H1 (cell line): ENCODE measurements around the gene PASD1. TPM values are rescaled to one million over a fixed set of nuclear protein-coding genes. Genes with fewer than 3 reads are reported as not detected.

Experiments used
- CTCF ChIA-PET: fragments of 300-600 bp; sonication (Branson Sonifier 250); formaldehyde crosslinking; loops from one replicate; lab custom pipeline; 2021; ENCODE audit not compliant: partially characterized antibody; lab: Charles Lee
- POLR2A ChIA-PET: fragments of 300-600 bp; sonication (Branson Sonifier 250); formaldehyde crosslinking; loops from one replicate; lab custom pipeline; 2021; ENCODE audit warnings: inconsistent platforms; ENCODE audit not compliant: partially characterized antibody; lab: Charles Lee
- DNase-seq, 2 experiments: peaks; one replicate each; pipeline versions ENCODE4 v3.0.0 to v3.0.0-alpha.2; 2010 to 2022; ENCODE audit warnings: low spot score in 2 of 2, low read depth in 1 of 2, mixed read lengths in 1 of 2
- FAIRE-seq: peaks from 2 replicates; lab custom pipeline; 2011; peaks lifted over from hg19 to GRCh38; lab: Jason Lieb, UNC
- H2AFZ ChIP-seq: 2 replicates; pipeline ENCODE4 v1.8.1; 2012; ENCODE audit warnings: low read length, inconsistent platforms
- H2AK5ac ChIP-seq: 2 replicates; pipeline ENCODE4 v1.6.1; 2013; ENCODE audit warnings: low read depth, low read length
- H2BK120ac ChIP-seq: replicated peaks from 2 replicates; pipeline ENCODE3; 2013; ENCODE audit warnings: low read depth, low read length, inconsistent platforms
- H2BK12ac ChIP-seq: 2 replicates; pipeline ENCODE4 v1.6.1; 2013; ENCODE audit warnings: low read depth, low read length
- H2BK15ac ChIP-seq: 2 replicates; pipeline ENCODE4 v1.6.1; 2013; ENCODE audit warnings: low read length
- H2BK20ac ChIP-seq: 2 replicates; pipeline ENCODE4 v1.6.1; 2013; ENCODE audit warnings: low read length
- H2BK5ac ChIP-seq: 2 replicates; pipeline ENCODE4 v1.6.1; 2013; ENCODE audit warnings: low read depth, low read length
- H3K14ac ChIP-seq: 2 replicates; pipeline ENCODE4 v1.6.1; 2013; ENCODE audit warnings: inconsistent platforms; ENCODE audit not compliant: insufficient read length
- H3K18ac ChIP-seq: 2 replicates; pipeline ENCODE4 v1.6.1; 2013; ENCODE audit warnings: low read length; ENCODE audit errors: extremely low read depth
- H3K23ac ChIP-seq: 2 replicates; pipeline ENCODE4 v1.6.1; 2013; ENCODE audit warnings: inconsistent platforms; ENCODE audit not compliant: insufficient read length
- H3K23me2 ChIP-seq: 2 replicates; pipeline ENCODE4 v1.6.1; 2013; ENCODE audit warnings: low read depth, low read length
- H3K27ac ChIP-seq: 2 replicates; pipeline ENCODE4 v1.6.1; 2011; ENCODE audit warnings: low read depth, low read length, inconsistent platforms
- H3K27me3 ChIP-seq, 4 experiments: replicated peaks in 1 of 4; 1 replicate in 1 of 4; 2 replicates in 3 of 4; pipeline versions ENCODE4 v1.6.1 to v1.8.1; 2011 to 2013; ENCODE audit warnings: low read length in 3 of 4, mild to moderate bottlenecking in 3 of 4, inconsistent platforms in 2 of 4, mixed read lengths in 2 of 4, moderate library complexity in 1 of 4; ENCODE audit not compliant: control insufficient read depth in 3 of 4, insufficient read depth in 3 of 4; ENCODE audit errors: extremely low read depth in 1 of 4
- H3K36me3 ChIP-seq, 4 experiments: 2 replicates each; pipeline versions ENCODE4 v1.6.1 to v1.8.1; 2011 to 2013; ENCODE audit warnings: mild to moderate bottlenecking in 4 of 4, low read length in 3 of 4, moderate library complexity in 2 of 4, control low read depth in 1 of 4, inconsistent platforms in 1 of 4; ENCODE audit not compliant: insufficient read depth in 4 of 4, control insufficient read depth in 2 of 4
- H3K4ac ChIP-seq: replicated peaks from 2 replicates; pipeline ENCODE3; 2013; ENCODE audit warnings: low read length, low read depth, mixed read lengths, inconsistent platforms; ENCODE audit not compliant: insufficient read length
- H3K4me1 ChIP-seq, 4 experiments: replicated peaks in 1 of 4; 1 replicate in 1 of 4; 2 replicates in 3 of 4; pipeline versions ENCODE4 v1.6.1 to v1.8.1; 2011 to 2013; ENCODE audit warnings: low read length in 3 of 4, inconsistent platforms in 2 of 4, mixed read lengths in 1 of 4; ENCODE audit not compliant: insufficient read depth in 4 of 4, control insufficient read depth in 3 of 4
- H3K4me2 ChIP-seq, 2 experiments: 2 replicates each; pipeline versions ENCODE4 v1.6.1 to v1.8.1; 2011 to 2013; ENCODE audit warnings: low read depth in 2 of 2, low read length in 2 of 2, control low read depth in 1 of 2, inconsistent platforms in 1 of 2, mild to moderate bottlenecking in 1 of 2; ENCODE audit not compliant: insufficient read depth in 1 of 2
- H3K4me3 ChIP-seq, 4 experiments: fragments of 200-600, 300-600 bp in 1 of 4; sonication (generic), shearing (Covaris generic), sonication (Bioruptor Twin) in 1 of 4; 2 replicates each; pipeline versions ENCODE4 v1.5.1 to v1.8.1; 2011 to 2016; ENCODE audit warnings: low read length in 4 of 4, low read depth in 3 of 4, control low read depth in 2 of 4, inconsistent platforms in 2 of 4, mild to moderate bottlenecking in 2 of 4, mixed read lengths in 1 of 4, moderate library complexity in 1 of 4; ENCODE audit not compliant: insufficient read depth in 2 of 4; ENCODE audit errors: extremely low read depth in 1 of 4
- H3K56ac ChIP-seq: replicated peaks from 2 replicates; pipeline ENCODE3; 2013; ENCODE audit warnings: low read depth, mild to moderate bottlenecking, mixed read lengths, low read length, inconsistent platforms; ENCODE audit not compliant: insufficient read length
- H3K79me1 ChIP-seq: 2 replicates; pipeline ENCODE4 v1.6.1; 2013; ENCODE audit warnings: low read depth, low read length, control low read depth
- H3K79me2 ChIP-seq, 2 experiments: 2 replicates each; pipeline versions ENCODE4 v1.6.1 to v1.8.1; 2012 to 2013; ENCODE audit warnings: low read length in 2 of 2, mild to moderate bottlenecking in 2 of 2, inconsistent platforms in 1 of 2; ENCODE audit not compliant: insufficient read depth in 2 of 2, control insufficient read depth in 1 of 2
- H3K9ac ChIP-seq, 4 experiments: replicated peaks in 1 of 4; 1 replicate in 1 of 4; 2 replicates in 3 of 4; pipeline versions ENCODE4 v1.6.1 to v1.8.1; 2011 to 2013; ENCODE audit warnings: low read depth in 3 of 4, low read length in 3 of 4, control low read depth in 2 of 4, mild to moderate bottlenecking in 2 of 4, moderate library complexity in 2 of 4, inconsistent platforms in 1 of 4; ENCODE audit errors: extremely low read depth in 1 of 4
- H3K9me3 ChIP-seq, 2 experiments: 2 replicates each; pipeline versions ENCODE4 v1.6.1 to v1.8.1; 2012 to 2013; ENCODE audit warnings: mild to moderate bottlenecking in 2 of 2, moderate library complexity in 2 of 2, control low read depth in 1 of 2, inconsistent platforms in 1 of 2, low read depth in 1 of 2, low read length in 1 of 2, mixed read lengths in 1 of 2; ENCODE audit not compliant: insufficient read depth in 2 of 2
- H4K20me1 ChIP-seq, 2 experiments: replicated peaks in 1 of 2; 2 replicates each; pipeline versions ENCODE3 to v1.8.1; 2011 to 2013; ENCODE audit warnings: inconsistent platforms in 2 of 2, low read length in 2 of 2, mild to moderate bottlenecking in 1 of 2; ENCODE audit not compliant: insufficient read depth in 2 of 2, control insufficient read depth in 1 of 2
- H4K5ac ChIP-seq: 2 replicates; pipeline ENCODE4 v1.6.1; 2013; ENCODE audit warnings: low read length, low read depth, mixed read lengths, inconsistent platforms; ENCODE audit not compliant: insufficient read length
- H4K8ac ChIP-seq: 2 replicates; pipeline ENCODE4 v1.8.0; 2013; ENCODE audit warnings: mild to moderate bottlenecking, moderate library complexity, low read length, inconsistent platforms; ENCODE audit not compliant: insufficient read depth; ENCODE audit errors: extremely low read depth
- H4K91ac ChIP-seq: replicated peaks from 2 replicates; pipeline ENCODE3; 2013; ENCODE audit warnings: low read length, mixed read lengths, inconsistent platforms; ENCODE audit not compliant: insufficient read length
- CBX5 ChIP-seq: fragments of 300-800, 300-1000 bp; sonication (generic); IDR thresholded peaks from 2 replicates; pipeline ENCODE4 v1.7.1; 2016; ENCODE audit warnings: antibody characterized with exemption, low read length, low read depth
- CREB1 ChIP-seq: IDR thresholded peaks from 2 replicates; pipeline ENCODE4 v1.6.1; 2012; ENCODE audit warnings: inconsistent platforms
- FOSL1 ChIP-seq: IDR thresholded peaks from 2 replicates; pipeline ENCODE4 v1.6.1; 2011; ENCODE audit warnings: mild to moderate bottlenecking, low read depth, low read length, moderate library complexity; ENCODE audit not compliant: insufficient read depth
- JUN ChIP-seq: IDR thresholded peaks from 2 replicates; pipeline ENCODE4 v1.6.1; 2011; ENCODE audit warnings: low read depth, mild to moderate bottlenecking, improper control_type of control experiment, low read length
- NRF1 ChIP-seq: IDR thresholded peaks from 2 replicates; pipeline ENCODE4 v1.6.1; 2011; ENCODE audit warnings: mild to moderate bottlenecking, low read depth, low read length, improper control_type of control experiment
- SIN3A ChIP-seq, 2 experiments: IDR thresholded peaks in 1 of 2; conservative IDR thresholded peaks in 1 of 2; 2 replicates each; pipeline ENCODE4 v1.6.1; 2011 to 2012; ENCODE audit warnings: low read length in 2 of 2, improper control_type of control experiment in 1 of 2, low read depth in 1 of 2, mild to moderate bottlenecking in 1 of 2
- SP4 ChIP-seq: IDR thresholded peaks from 2 replicates; pipeline ENCODE4 v1.6.1; 2012; ENCODE audit warnings: low read length, inconsistent platforms
- SUZ12 ChIP-seq: fragments of 200-600 bp; sonication (generic); IDR thresholded peaks from 2 replicates; pipeline ENCODE4 v1.6.1; 2012; ENCODE audit warnings: mild to moderate bottlenecking, inconsistent platforms, low read length, moderate library complexity, mixed read lengths
- WGBS, 2 experiments: shearing (Covaris generic) in 1 of 2; methylation state at CpG; one replicate each; pipeline versions ENCODE4 v1.1.6 to v1.1.7; 2013 to 2015; ENCODE audit warnings: low lambda C conversion rate in 2 of 2, mixed read lengths in 2 of 2, inconsistent platforms in 1 of 2, low coverage in 1 of 2, missing lambda C conversion rate in 1 of 2; ENCODE audit not compliant: insufficient replicate concordance in 2 of 2, insufficient coverage in 1 of 2, insufficient read length in 1 of 2; ENCODE audit errors: extremely low coverage in 1 of 2, missing lambda C conversion rate in 1 of 2; 5-methylcytosine and 5-hydroxymethylcytosine counted together
- polyA plus RNA-seq, 7 experiments: library from polyadenylated mRNA; depleted of rRNA in 3 of 7; stranded (reverse) in 5 of 7; unstranded in 2 of 7; fragments of >200 nt in 5 of 7; fragments of 200-250 nt in 2 of 7; gene quantifications; 1 replicate in 5 of 7; 2 replicates in 1 of 7; 4 replicates in 1 of 7; pipeline versions ENCODE4 v1.2.1 to v1.2.3, GENCODE V29; 2011 to 2013; ENCODE audit warnings: missing spikeins in 2 of 7, mixed read lengths in 2 of 7
- total RNA-seq: library from RNA; stranded (reverse); fragmentation: NEBNext Ultra II Directional; extraction: Animal tissue kit (Norgen Biotek cat#: 25700); gene quantifications from 2 replicates; pipeline ENCODE4 v1.2.1, GENCODE V29; 2021

Gene PASD1
- total and polyA plus RNA-seq, 2 of the 8 experiments (the other 6 are each of a cell fraction or from before 2014, with no cell fraction given), result 0.03 to 0.09 TPM

DNA sequence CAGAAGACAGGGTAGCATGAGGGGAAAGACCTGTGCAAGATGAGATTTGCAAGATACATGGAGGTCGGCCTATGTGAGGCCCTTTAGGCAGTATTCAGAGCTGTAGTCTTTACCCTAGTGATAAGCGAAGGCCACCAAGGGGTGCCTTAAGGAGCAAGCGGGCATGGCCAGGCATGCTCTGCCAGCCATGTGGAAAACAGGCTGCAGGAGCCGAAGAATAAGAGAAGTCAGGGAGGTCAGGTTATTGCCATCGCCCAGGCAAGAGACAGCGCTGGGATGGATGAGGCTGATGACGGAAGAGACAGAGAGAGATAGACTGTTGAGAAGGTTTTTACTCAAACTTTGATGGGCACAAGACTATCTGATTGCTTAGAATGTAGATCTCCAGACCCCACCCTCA, 145.3 kb downstream of the PASD1 start:
- H3K14ac ChIP-seq, result no peak overlapping the region
- H2AK5ac ChIP-seq, result no peak overlapping the region
- no peak overlapping the region for H3K27ac ChIP-seq
- POLR2A ChIA-PET, result no interaction called here
- H3K4me1 ChIP-seq, result peaks cover 0 to 4% (median 1%) of the 10 kb centered on the region in 4 experiments; a peak in 3 of 7 replicates
- H4K91ac ChIP-seq, result no peak overlapping the region
- no peaks in the 10 kb centered on the region for H3K23me2 ChIP-seq
- H2BK120ac ChIP-seq, result no peak overlapping the region
- no peak overlapping the region for H2BK12ac ChIP-seq
- 85% methylated on average over 3 of the region's 7 CpGs; no CpG with 5 or more reads in 1 of the 2 experiments for WGBS, 2 experiments
- no peaks in the 10 kb centered on the region for H3K27me3 ChIP-seq
- no peak overlapping the region for H3K4me2 ChIP-seq
- H3K9ac ChIP-seq, result no peak overlapping the region
- H3K56ac ChIP-seq, result no peak overlapping the region
- H4K5ac ChIP-seq, result no peak overlapping the region
- no peak overlapping the region for H2AFZ ChIP-seq
- H3K79me2 ChIP-seq, result no peaks in the 10 kb centered on the region
- DNase-seq (no peak), FAIRE-seq (no peak)
- H2BK20ac ChIP-seq, result no peak overlapping the region
- no peaks in the 10 kb centered on the region for H4K20me1 ChIP-seq
- H3K23ac ChIP-seq, result no peak overlapping the region
- no peak overlapping the region for H3K4me3 ChIP-seq
- no peak overlapping the region for H3K18ac ChIP-seq
- H3K79me1 ChIP-seq, result no peaks in the 10 kb centered on the region
- H4K8ac ChIP-seq, result no peak overlapping the region
- H3K36me3 ChIP-seq, result no peaks in the 10 kb centered on the region
- H2BK15ac ChIP-seq, result no peak overlapping the region
- H2BK5ac ChIP-seq, result no peak overlapping the region
- CTCF ChIA-PET, result no interaction called here
- H3K9me3 ChIP-seq, result no peaks in the 10 kb centered on the region
- no peak overlapping the region for H3K4ac ChIP-seq
- TF ChIP-seq CREB1, result no peak
- TF ChIP-seq FOSL1, result no peak
- no peak for TF ChIP-seq NRF1
- no peak for TF ChIP-seq SUZ12
- TF ChIP-seq SIN3A (conservative IDR thresholded peaks at IDR 0.05 in 1 of 2, IDR thresholded peaks at IDR 0.05 in 1 of 2; ENCODE audit: low read depth in 1 of 2, low read length in 2 of 2), result no peak
- TF ChIP-seq JUN, result no peak
- TF ChIP-seq CBX5, result no peak
- TF ChIP-seq SP4, result no peak
